ENCODE measurements around the gene BSCL2. TPM values are rescaled to one million over a fixed set of nuclear protein-coding genes. Genes with fewer than 3 reads are reported as not detected.

Gene BSCL2
- total RNA-seq, 1 donor from 2014 or later, result 65.6 TPM

GRCh38 chr11:62671236-62671607, 36.0 kb downstream of the BSCL2 start:
- no peak for DNase-seq
- no peaks in the 10 kb centered on the region for H3K27me3 ChIP-seq
- H3K4me3 ChIP-seq, result peak overlapping the region; percentile 88
- peaks cover 33% of the 10 kb centered on the region for H3K36me3 ChIP-seq
- H3K27ac ChIP-seq, result peak overlapping the region; percentile 89
- no peak for TF ChIP-seq CTCF (IDR thresholded peaks at IDR 0.05)
- no peaks in the 10 kb centered on the region for H3K9me3 ChIP-seq
- peaks cover 36% of the 10 kb centered on the region for H3K4me1 ChIP-seq
- peak; percentile 47 for ATAC-seq
- intact Hi-C loops (cut with DNase I), result no loop called here

GRCh38 chr11:62669420-62670161, 37.6 kb downstream of the BSCL2 start:
- Histone ChIP-seq H3K27me3 (no peaks in the 10 kb centered on the region), H3K4me3 (no peak overlapping the region), H3K36me3 (peaks cover 22% of the 10 kb centered on the region), H3K4me1 (peaks cover 39% of the 10 kb centered on the region), H3K9me3 (no peaks in the 10 kb centered on the region), H3K27ac (no peak overlapping the region)
- intact Hi-C loops (cut with DNase I), result no loop called here
- no peak for TF ChIP-seq CTCF (IDR thresholded peaks at IDR 0.05)
- ATAC-seq (no peak), DNase-seq (no peak)

GRCh38 chr11:62667460-62667859, 39.8 kb downstream of the BSCL2 start:
- no peak overlapping the region for H3K27ac ChIP-seq

GRCh38 chr11:62666259-62666926, 40.8 kb downstream of the BSCL2 start:
- H3K27me3 ChIP-seq, result no peaks in the 10 kb centered on the region
- intact Hi-C loops (cut with DNase I), result no loop called here
- no peak for ATAC-seq
- H3K27ac ChIP-seq, result peak overlapping the region; percentile 91
- no peak for DNase-seq
- no peaks in the 10 kb centered on the region for H3K9me3 ChIP-seq
- peak overlapping the region; percentile 92 for H3K4me3 ChIP-seq
- no peak for TF ChIP-seq CTCF (IDR thresholded peaks at IDR 0.05)
- peaks cover 28% of the 10 kb centered on the region for H3K4me1 ChIP-seq
- H3K36me3 ChIP-seq, result peaks cover 26% of the 10 kb centered on the region

More at GRCh38 chr11:62667460-62667859, 39.8 kb downstream of the BSCL2 start:
- DNase-seq (no peak), ATAC-seq (no peak)
- intact Hi-C loops (cut with DNase I), result no loop called here
- Histone ChIP-seq H3K4me3 (no peak overlapping the region), H3K36me3 (peaks cover 21% of the 10 kb centered on the region), H3K9me3 (no peaks in the 10 kb centered on the region), H3K4me1 (peaks cover 32% of the 10 kb centered on the region), H3K27me3 (no peaks in the 10 kb centered on the region)
- no peak for TF ChIP-seq CTCF (IDR thresholded peaks at IDR 0.05)

- TF ChIP-seq CTCF (IDR thresholded peaks at IDR 0.05), result no peak
- Histone ChIP-seq H3K27me3 (no peaks in the 10 kb centered on the region), H3K27ac (peak overlapping the region; percentile 91), H3K4me3 (peak overlapping the region; percentile 92), H3K36me3 (peaks cover 26% of the 10 kb centered on the region), H3K9me3 (no peaks in the 10 kb centered on the region), H3K4me1 (peaks cover 26% of the 10 kb centered on the region)
- intact Hi-C loops (cut with DNase I), result no loop called here
- peak; percentile 55 for ATAC-seq
- peak; percentile 82 for DNase-seq
Observed at GRCh38 chr11:62665599-62666258, 41.5 kb downstream of the BSCL2 start.

Data from upper lobe of right lung (tissue), 1 donor.